ENCODE results near the gene MCF2L2.

DNA sequence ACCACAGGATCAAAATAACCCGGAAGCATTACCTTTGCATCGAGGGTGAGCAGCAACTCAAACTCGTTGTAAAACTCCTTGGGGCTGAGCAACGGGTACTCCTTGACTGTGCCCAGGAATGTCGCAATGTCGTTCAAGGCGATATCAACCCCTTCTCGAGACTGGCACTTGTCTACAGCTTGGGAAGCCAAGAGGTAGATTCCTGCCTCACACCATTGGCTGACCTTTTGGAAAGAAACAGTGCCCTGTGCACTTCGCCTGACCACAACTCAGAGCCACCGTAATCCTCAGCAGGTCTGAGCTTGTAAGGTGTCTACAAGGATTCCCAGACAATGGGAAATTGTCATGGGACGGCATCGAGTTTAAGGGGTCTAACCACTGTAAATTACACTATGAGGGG, 131.5 kb downstream of the MCF2L2 start:
- no peak for TF ChIP-seq POLR2A (IDR thresholded peaks at IDR 0.05; ENCODE audit: extremely low read depth, insufficient read length)
- TF ChIP-seq, protein P1, sequence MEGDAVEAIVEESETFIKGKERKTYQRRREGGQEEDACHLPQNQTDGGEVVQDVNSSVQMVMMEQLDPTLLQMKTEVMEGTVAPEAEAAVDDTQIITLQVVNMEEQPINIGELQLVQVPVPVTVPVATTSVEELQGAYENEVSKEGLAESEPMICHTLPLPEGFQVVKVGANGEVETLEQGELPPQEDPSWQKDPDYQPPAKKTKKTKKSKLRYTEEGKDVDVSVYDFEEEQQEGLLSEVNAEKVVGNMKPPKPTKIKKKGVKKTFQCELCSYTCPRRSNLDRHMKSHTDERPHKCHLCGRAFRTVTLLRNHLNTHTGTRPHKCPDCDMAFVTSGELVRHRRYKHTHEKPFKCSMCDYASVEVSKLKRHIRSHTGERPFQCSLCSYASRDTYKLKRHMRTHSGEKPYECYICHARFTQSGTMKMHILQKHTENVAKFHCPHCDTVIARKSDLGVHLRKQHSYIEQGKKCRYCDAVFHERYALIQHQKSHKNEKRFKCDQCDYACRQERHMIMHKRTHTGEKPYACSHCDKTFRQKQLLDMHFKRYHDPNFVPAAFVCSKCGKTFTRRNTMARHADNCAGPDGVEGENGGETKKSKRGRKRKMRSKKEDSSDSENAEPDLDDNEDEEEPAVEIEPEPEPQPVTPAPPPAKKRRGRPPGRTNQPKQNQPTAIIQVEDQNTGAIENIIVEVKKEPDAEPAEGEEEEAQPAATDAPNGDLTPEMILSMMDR (IDR thresholded peaks at IDR 0.05; ENCODE audit: low read depth, low read length) = no peak
- TF ChIP-seq, protein P2, sequence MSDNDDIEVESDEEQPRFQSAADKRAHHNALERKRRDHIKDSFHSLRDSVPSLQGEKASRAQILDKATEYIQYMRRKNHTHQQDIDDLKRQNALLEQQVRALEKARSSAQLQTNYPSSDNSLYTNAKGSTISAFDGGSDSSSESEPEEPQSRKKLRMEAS (IDR thresholded peaks at IDR 0.05; ENCODE audit: low read depth, low read length) = no peak
- TF ChIP-seq MYC (IDR thresholded peaks at IDR 0.05; ENCODE audit: low read depth, low read length) = no peak

Data from NB4 (cell line).